Astrocyte of the spinal cord (primary cell): Measurements from ENCODE around the gene ZNF778.

Source experiments
- DNase-seq: peaks from one replicate; pipeline ENCODE4 v3.0.0; 2011; ENCODE audit warnings: low read depth, low spot score
- H3K4me3 ChIP-seq: 2 replicates; pipeline ENCODE4 v1.5.1; 2011; ENCODE audit warnings: low read depth, mild to moderate bottlenecking, low read length, moderate library complexity
- CTCF ChIP-seq: IDR thresholded peaks from 2 replicates; pipeline ENCODE4 v1.5.1; 2012; ENCODE audit warnings: low read depth, mild to moderate bottlenecking, low read length, inconsistent platforms
- in situ Hi-C: cut with HindIII; loops from 2 replicates; pipeline ENCODE4 v1.10.0; 2017; ENCODE audit warnings: low sequenced_read_pairs

Gene ZNF778

GRCh38 chr16:89217388-89218191 lies at the start of gene ZNF778:
Gene ZNF778 (plus strand): TSS chr16:89217703. CDS start chr16:89221128, 3,425 bp downstream.
- peak; percentile 83 for DNase-seq
- peak within 1 kb of the TSS; percentile 88 for H3K4me3 ChIP-seq
- TF ChIP-seq CTCF: no peak
- in situ Hi-C loops: no loop called here

GRCh38 chr16:89168381-89169189 lies 48.9 kb upstream of the ZNF778 start:
- H3K4me3 ChIP-seq: no peak overlapping the region
- in situ Hi-C loops: no loop called here
- no peak for DNase-seq
- no peak for TF ChIP-seq CTCF

- in situ Hi-C loops: no loop called here
- DNase-seq: no peak
- H3K4me3 ChIP-seq: no peak overlapping the region
- no peak for TF ChIP-seq CTCF
Measured at GRCh38 chr16:89169778-89170177, 47.7 kb upstream of the ZNF778 start.

- H3K4me3 ChIP-seq: no peak overlapping the region
- in situ Hi-C loops: no loop called here
- no peak for TF ChIP-seq CTCF
- DNase-seq: no peak
Measured at GRCh38 chr16:89170346-89171215, 46.9 kb upstream of the ZNF778 start.

- H3K4me3 ChIP-seq: no peak within 1 kb of the TSS
- in situ Hi-C loops: no loop called here
- DNase-seq: peak; percentile 80
- TF ChIP-seq CTCF: no peak
Measured at GRCh38 chr16:89171216-89172170, 46.0 kb upstream of the ZNF778 start, which contains the start of gene CDH15. Gene CDH15 (plus strand): TSS chr16:89171748. CDS start chr16:89171832, 84 bp downstream.
